Measurements from ENCODE around the gene RPS6KA4. TPM values are rescaled to one million over a fixed set of nuclear protein-coding genes. Genes with fewer than 3 reads are reported as not detected.

Gene RPS6KA4
- total RNA-seq, 1 donor from 2014 or later: 25.4 TPM

- DNase-seq: no peak
These were observed 61.0 kb downstream of the RPS6KA4 start for GRCh38 chr11:64419818-64420485.

Small RNA genes lying within 50 kb of the gene (small RNA-seq; reads per million reads assigned to genes)
- gene MIR1237 (ENCODE audit: low replicate concordance) (not detected), gene MIR7155 (ENCODE audit: low replicate concordance) (0.08 reads per million)

Other genes starting within 250 kb of the RPS6KA4 start
- gene MACROD1, start 193.0 kb upstream of the RPS6KA4 start, total RNA-seq: 58.8 TPM
- gene STIP1, start 173.0 kb upstream of the RPS6KA4 start, total RNA-seq: 94.2 TPM
- 5.7 TPM for gene FERMT3, start 152.4 kb upstream of the RPS6KA4 start, total RNA-seq
- gene TRPT1, start 133.0 kb upstream of the RPS6KA4 start, total RNA-seq: 53.3 TPM
- 35.1 TPM for gene NUDT22, start 132.9 kb upstream of the RPS6KA4 start, total RNA-seq
- 16.7 TPM for gene DNAJC4, start 128.6 kb upstream of the RPS6KA4 start, total RNA-seq
- gene VEGFB, start 124.6 kb upstream of the RPS6KA4 start, total RNA-seq: 46.5 TPM
- gene FKBP2, start 118.1 kb upstream of the RPS6KA4 start, total RNA-seq: 28.6 TPM
- 82.5 TPM for gene PPP1R14B, start 112.2 kb upstream of the RPS6KA4 start, total RNA-seq
- gene PLCB3, start 107.6 kb upstream of the RPS6KA4 start, total RNA-seq: 18.5 TPM
- 40.0 TPM for gene BAD, start 74.5 kb upstream of the RPS6KA4 start, total RNA-seq
- 13.3 TPM for gene GPR137, start 73.3 kb upstream of the RPS6KA4 start, total RNA-seq
- not detected for gene KCNK4, start 67.9 kb upstream of the RPS6KA4 start, total RNA-seq
- gene CATSPERZ, start 58.8 kb upstream of the RPS6KA4 start, total RNA-seq: not detected
- 62.6 TPM for gene ESRRA, start 53.6 kb upstream of the RPS6KA4 start, total RNA-seq
- 150 TPM for gene TRMT112, start 41.6 kb upstream of the RPS6KA4 start, total RNA-seq
- gene PRDX5, start 41.0 kb upstream of the RPS6KA4 start, total RNA-seq: 169 TPM
- 6.4 TPM for gene CCDC88B, start 19.0 kb upstream of the RPS6KA4 start, total RNA-seq
- not detected for gene SLC22A11, start 196.8 kb downstream of the RPS6KA4 start, total RNA-seq
- gene SLC22A12, start 232.1 kb downstream of the RPS6KA4 start, total RNA-seq: not detected

Data from tongue (tissue), 3 donors.